ENCODE results near the gene ZNF23.
A peak's percentile ranks its signal among the peaks of the same experiment; 100 is the strongest.

ZNF23 gene

DNA sequence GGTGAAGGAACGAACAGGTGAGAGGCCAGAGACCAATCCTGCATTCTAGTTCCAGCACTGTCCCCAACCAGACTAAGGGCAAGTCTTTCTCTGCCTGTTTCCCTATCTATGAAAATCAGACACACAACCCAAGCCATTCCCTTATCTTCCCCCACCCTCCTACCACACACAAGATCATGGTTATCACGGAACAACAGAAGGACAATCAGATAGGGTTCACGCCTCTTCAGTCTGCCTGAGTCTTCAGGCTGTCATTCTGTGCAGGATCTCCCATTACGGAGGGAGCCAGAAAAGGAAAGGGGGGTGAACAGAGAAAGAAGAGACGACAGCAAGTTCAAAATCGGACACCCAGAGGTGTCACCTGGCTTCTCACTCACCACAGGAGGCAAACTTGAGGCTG lies 31.3 kb downstream of the ZNF23 start:
- Mint-ChIP-seq H3K4me1 (no peaks in the 10 kb centered on the region), H3K4me3 (no peak overlapping the region), H3K27ac (no peak overlapping the region), H3K27me3 (ENCODE audit: low read depth, poor library complexity) (peaks cover 63% of the 10 kb centered on the region), H3K9me3 (peaks cover 15% of the 10 kb centered on the region), H3K36me3 (ENCODE audit: low read depth) (no peaks in the 10 kb centered on the region)
- no peak for TF ChIP-seq CTCF (IDR thresholded peaks at IDR 0.05)
- no peak for DNase-seq

DNA sequence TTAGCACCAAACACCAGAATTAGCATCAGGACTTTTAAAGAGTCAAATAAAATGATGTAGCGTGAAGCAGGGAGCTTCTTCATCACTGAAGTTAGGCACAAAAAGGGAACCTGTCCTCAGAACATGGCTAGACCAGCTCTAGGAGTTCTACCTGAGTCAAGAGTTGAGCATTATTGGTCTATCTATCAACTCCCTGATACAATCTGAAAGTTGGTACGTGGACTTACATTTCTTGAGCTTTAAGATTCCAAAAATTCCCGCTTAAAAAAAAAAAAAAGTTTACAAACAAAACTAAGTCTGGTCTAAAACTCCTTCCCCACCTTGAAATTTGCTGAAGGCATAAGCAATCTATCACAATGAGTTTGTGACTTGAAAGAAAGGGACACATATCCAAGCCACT lies 32.5 kb downstream of the ZNF23 start:
- no peak overlapping the region for H3K4me3 Mint-ChIP-seq
- H3K27me3 Mint-ChIP-seq (ENCODE audit: low read depth, poor library complexity) = peaks cover 72% of the 10 kb centered on the region
- no peak overlapping the region for H3K27ac Mint-ChIP-seq
- no peak for DNase-seq
- peaks cover 15% of the 10 kb centered on the region for H3K9me3 Mint-ChIP-seq
- TF ChIP-seq CTCF (IDR thresholded peaks at IDR 0.05) = no peak
- H3K36me3 Mint-ChIP-seq (ENCODE audit: low read depth) = no peaks in the 10 kb centered on the region
- no peaks in the 10 kb centered on the region for H3K4me1 Mint-ChIP-seq

GRCh38 chr16:71428883-71429282 lies 33.2 kb downstream of the ZNF23 start:
- TF ChIP-seq CTCF (IDR thresholded peaks at IDR 0.05) = no peak

GRCh38 chr16:71428385-71428784 lies 33.7 kb downstream of the ZNF23 start:
- no peak for DNase-seq
- Mint-ChIP-seq H3K4me1 (no peaks in the 10 kb centered on the region), H3K9me3 (peaks cover 15% of the 10 kb centered on the region), H3K36me3 (ENCODE audit: low read depth) (no peaks in the 10 kb centered on the region), H3K27ac (no peak overlapping the region), H3K4me3 (no peak overlapping the region), H3K27me3 (ENCODE audit: low read depth, poor library complexity) (peaks cover 74% of the 10 kb centered on the region)
- no peak for TF ChIP-seq CTCF (IDR thresholded peaks at IDR 0.05)

More at GRCh38 chr16:71428883-71429282, 33.2 kb downstream of the ZNF23 start:
- Mint-ChIP-seq H3K36me3 (ENCODE audit: low read depth) (no peaks in the 10 kb centered on the region), H3K4me1 (no peaks in the 10 kb centered on the region), H3K4me3 (no peak overlapping the region), H3K9me3 (peaks cover 15% of the 10 kb centered on the region), H3K27me3 (ENCODE audit: low read depth, poor library complexity) (peaks cover 73% of the 10 kb centered on the region), H3K27ac (no peak overlapping the region)
- DNase-seq = no peak

DNA sequence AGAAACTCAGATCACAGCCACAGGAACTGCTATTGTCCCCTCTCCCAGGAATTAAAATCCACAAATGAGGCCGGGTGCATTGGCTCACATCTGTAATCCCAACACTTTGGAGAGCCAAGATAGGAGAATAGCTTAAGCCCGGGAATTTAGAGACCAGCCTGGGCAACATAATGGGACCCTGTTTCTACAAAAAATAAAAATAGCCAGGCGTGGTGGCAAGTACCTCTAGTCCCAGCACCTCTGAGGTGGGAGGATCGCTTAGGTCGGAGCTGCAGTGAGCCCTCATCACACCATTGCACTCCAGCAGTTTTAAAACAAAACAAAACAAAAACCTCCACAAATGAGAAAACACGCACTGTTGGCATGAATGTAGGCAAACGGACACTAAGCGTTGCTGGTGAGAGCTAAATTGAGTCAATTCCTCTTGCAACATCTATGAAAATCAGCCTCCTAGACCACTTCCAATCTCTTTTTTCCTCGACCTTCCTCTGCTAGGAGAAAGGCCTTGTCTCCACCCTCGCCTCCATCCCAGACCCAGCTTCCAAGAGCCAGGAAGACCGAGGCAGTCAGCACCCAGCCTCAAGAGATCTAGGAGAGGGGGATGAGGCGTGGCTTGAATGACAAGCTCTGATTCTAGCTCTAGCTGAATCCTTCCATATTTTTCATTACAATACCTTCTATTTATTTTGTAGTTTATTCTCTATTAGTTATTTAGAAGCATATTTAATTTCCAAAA lies 35.0 kb downstream of the ZNF23 start:
- Mint-ChIP-seq H3K27me3 (ENCODE audit: low read depth, poor library complexity) (peaks cover 78% of the 10 kb centered on the region), H3K4me1 (no peaks in the 10 kb centered on the region), H3K4me3 (peak overlapping the region; percentile 82), H3K36me3 (ENCODE audit: low read depth) (no peaks in the 10 kb centered on the region), H3K9me3 (peaks cover 15% of the 10 kb centered on the region), H3K27ac (no peak overlapping the region)
- no peak for DNase-seq
- no peak for TF ChIP-seq CTCF (IDR thresholded peaks at IDR 0.05)

All from nephron progenitor cell (in vitro differentiated cells).